Subcutaneous adipose tissue (tissue), 4 donors: ENCODE measurements around the gene C16orf95. TPM values are rescaled to one million over a fixed set of nuclear protein-coding genes. Genes with fewer than 3 reads are reported as not detected.

Experiments
- CTCF ChIP-seq: fragments of 450-650 bp; IDR thresholded peaks from one replicate; pipeline ENCODE4 v1.5.1; 2016; ENCODE audit warnings: low read depth, mild to moderate bottlenecking, control low read depth, antibody characterized with exemption, moderate library complexity
- total RNA-seq, 4 donors: library from RNA; depleted of rRNA; stranded (reverse); fragments of >200 nt; gene quantifications; one replicate each; pipeline ENCODE4 v1.1.0, GENCODE V29; 2016

C16orf95 gene
- total RNA-seq, 4 donors from 2014 or later, result 1.3 to 6.2 (median 1.8) TPM

DNA sequence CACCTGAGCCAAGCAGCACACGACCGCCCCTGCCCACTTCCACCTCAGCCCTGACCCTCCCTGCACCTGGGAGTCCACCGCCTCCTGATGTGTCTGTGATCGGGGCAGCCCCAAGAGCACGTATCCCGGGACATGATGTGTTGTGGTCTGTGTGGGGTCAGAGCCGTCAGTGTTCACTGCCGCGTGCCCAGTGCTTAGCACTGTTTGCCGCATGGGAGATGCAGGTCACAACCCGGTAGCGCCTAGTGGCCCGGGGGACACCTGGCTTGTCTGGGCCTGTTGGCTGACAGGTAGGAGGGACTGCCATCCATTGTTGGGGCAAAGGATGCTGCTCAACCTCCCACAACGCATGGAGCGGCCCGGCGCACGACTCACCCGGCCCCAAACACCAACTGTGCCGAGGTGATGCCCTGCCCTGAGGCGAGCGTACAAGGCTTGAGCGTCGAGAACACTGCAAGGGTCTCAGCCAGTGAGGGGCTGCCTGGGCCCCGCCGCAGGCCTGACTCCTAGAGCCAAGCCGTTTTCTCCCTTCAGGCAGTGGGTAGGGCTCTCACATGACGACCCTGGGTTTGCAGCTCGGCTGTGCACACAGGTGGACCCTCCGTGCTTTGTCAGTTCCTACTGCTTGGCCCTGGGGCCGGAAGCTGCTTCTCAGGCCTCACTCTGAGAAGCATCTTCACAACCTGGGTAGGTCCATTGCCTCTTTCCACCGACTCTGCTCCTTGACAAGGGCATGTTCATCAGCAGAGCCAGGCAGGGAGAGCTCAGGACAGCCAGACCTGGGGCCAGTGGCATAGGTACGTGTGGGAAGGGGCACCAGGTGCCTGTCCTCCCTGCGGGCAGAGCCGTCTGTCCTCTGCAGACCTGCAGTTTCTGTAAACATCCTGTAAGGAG, 5.9 kb upstream of the C16orf95 start:
- TF ChIP-seq CTCF, result no peak

- TF ChIP-seq CTCF, result no peak
Observed at GRCh38 chr16:87322360-87322759, 5.2 kb upstream of the C16orf95 start.

DNA sequence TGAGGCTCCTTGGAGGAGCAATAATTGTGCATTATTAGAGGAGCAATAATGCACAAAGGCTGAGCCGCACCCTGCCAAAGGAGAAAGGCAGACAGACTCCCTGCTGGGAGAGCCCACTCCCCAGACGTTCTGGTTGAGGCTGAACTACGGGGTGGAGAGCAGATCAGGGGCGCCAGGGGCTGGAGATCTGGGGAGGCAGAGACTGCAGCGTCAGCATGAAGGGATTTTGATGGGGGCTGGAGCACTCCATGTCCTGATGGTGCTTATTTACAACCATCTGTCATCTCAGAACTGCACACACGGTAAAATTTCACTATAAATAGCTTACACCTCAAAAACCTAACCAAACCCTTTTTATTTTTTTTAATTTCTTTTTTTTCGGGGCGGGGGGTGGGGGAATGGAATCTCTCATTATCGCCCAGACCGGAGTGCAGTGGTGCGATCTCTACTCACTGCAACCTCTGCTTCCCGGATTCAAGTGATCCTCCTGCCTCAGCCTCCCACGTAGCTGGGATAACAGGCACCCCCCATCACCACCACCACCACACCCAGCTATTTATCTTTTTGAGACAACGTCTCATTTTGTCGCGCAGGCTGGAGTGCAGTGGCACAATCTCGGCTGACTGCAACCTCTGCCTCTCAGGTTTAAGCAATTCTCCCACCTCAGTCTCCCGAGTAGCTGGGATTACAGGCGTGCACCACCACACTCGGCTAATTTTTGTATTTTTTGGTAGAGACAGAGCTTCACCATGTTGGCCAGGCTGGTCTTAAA, 4.3 kb upstream of the C16orf95 start:
- TF ChIP-seq CTCF, result no peak

GRCh38 chr16:87320510-87321227, 3.5 kb upstream of the C16orf95 start:
- no peak for TF ChIP-seq CTCF

- no peak for TF ChIP-seq CTCF
Observed at GRCh38 chr16:87319997-87320491, 2.9 kb upstream of the C16orf95 start.

DNA sequence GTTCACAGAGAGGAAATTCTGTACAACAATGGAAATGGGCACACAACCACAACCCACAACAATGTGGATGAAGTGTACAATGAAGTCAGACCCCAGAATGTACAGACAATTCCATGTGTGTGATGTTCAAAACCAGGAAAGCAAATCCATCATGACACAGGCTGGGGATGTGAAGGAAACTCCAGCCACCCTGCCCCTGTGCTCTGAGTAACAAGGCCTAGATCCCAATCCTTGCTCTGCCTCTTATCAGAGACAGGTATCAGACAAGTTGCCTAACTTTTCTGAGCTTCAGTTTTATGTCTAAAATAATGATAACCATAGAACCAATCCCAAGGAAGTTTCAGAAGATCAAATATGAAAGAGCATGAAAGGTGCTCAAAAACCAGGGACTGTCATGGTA, 1.8 kb upstream of the C16orf95 start:
- no peak for TF ChIP-seq CTCF
